ENCODE measurements around the gene LRCOL1.

GRCh38 chr12:132603240-132604150 lies 6.9 kb downstream of the LRCOL1 start:
- no peak for TF ChIP-seq CTCF (IDR thresholded peaks at IDR 0.05; ENCODE audit: insufficient read depth, low read length, poor library complexity, severe bottlenecking)
- TF ChIP-seq EZH2phosphoT487 (conservative IDR thresholded peaks at IDR 0.05; ENCODE audit: low read length): no peak
